Left hindlimb (tissue), 1 donor: Measurements from ENCODE around the gene UBXN4.
A peak's percentile ranks its signal among the peaks of the same experiment; 100 is the strongest.
"Not testable (repeated sequence)": the region's sequence is repeated elsewhere in the genome, so short reads cannot be mapped to it uniquely, and the experiment has no call there.

Experiments used
- DNase-seq: peaks from one replicate; pipeline ENCODE4 v3.0.0-alpha.2; 2018

UBXN4 gene

GRCh38 chr2:135768863-135769262, 27.2 kb downstream of the UBXN4 start:
- DNase-seq: no peak

DNA sequence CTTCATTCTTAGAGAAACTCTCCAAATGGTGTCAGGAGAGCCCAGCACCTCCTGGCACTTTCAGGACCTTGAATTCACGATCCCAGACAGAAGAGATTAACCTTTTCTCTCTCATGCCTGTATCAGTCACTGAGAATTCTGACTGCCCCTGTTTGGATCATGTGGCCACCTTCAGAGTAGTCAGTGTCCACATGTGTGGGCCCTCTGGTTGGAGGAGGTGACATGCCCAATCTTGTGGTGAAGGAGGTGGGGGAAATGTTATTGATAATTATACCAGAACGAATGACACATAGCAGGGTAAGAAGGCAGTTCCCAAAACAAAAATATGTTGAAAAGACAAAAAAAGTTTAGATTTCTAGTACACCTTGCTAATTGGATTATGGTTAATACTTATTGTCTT, 31.7 kb downstream of the UBXN4 start:
- DNase-seq: no peak

- no peak for DNase-seq
These were observed 32.3 kb downstream of the UBXN4 start for GRCh38 chr2:135773917-135774316.

GRCh38 chr2:135775420-135775819, 33.8 kb downstream of the UBXN4 start:
- no peak for DNase-seq

- DNase-seq: no peak
These were observed 34.7 kb downstream of the UBXN4 start for GRCh38 chr2:135776367-135776766.

DNA sequence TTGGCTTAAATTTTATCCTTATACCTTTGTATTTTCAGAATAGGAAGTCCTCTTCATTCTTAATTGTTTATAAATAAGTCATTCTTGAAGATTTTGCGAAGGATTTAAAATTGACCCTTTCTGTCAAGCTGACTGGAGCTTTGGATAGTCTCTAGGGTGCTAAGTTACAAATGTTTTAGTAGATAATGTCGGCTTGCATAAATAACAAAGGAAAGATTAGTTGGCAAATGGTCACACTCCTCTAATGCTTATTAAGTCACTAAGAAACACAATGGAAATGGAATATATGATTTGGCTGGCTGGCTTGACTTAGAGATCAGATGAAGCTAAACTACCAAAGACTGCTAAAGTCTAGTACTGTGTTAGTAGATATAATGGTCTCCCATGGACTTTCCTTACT, 40.6 kb downstream of the UBXN4 start:
- no peak for DNase-seq

DNA sequence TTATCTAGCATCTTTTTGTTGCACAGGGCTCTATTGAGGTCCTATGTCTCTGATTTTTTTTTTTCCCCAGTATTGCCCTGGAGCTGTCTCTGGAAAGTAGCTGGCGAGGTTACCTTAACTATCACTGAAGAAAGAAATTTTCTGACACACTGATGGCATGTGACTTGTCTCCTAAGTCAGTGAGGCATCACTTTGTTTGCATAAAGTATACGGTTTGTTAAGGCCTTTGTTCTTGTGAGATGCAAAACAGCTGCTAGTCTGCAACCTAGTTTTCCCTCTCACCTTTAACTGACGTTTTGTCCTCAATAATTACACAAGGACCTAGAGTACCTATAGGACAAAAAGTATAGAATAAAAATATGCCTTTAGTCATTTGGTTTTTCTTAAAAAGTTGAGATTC, 41.8 kb downstream of the UBXN4 start:
- DNase-seq: no peak

DNA sequence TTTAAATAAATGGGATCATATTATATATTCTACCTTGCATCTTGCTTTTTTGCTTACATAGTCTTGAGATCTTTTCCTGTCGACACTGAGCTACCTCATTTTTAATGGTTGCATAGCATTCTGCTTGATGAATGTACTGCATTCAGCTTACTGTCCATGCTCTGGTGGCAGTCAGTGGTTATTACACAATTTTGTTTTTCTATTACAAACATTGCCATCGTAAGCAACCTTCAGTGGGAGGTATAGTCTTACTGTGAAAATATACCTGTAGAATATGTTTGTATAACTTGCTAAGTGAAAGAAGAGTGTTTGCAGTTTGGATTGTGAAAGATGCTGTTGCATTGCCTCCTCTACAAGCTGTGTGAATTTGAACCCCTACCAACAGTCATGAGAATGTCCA, 43.4 kb downstream of the UBXN4 start:
- no peak for DNase-seq

GRCh38 chr2:135786823-135787222, 45.2 kb downstream of the UBXN4 start:
- no peak for DNase-seq

DNA sequence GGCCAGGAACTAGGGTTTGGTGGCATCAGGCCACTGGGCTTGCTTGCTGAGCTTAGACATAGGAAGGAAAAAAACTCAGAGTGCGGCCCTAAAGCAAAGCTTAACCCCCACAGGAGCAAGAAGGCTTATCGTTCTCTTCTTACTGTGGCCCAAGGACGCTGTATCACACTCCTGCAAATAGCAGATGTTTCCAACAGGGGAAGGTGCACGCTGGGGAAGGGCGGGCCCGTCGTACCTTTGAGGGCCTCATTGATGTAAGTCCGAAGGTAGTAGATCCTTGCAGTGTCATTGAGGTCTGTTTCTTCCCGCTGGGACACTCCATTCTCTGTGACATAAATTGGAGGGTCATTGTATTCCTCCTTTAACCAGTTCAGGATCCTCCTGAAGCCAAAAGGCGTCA, 48.8 kb downstream of the UBXN4 start:
- DNase-seq: no peak

DNA sequence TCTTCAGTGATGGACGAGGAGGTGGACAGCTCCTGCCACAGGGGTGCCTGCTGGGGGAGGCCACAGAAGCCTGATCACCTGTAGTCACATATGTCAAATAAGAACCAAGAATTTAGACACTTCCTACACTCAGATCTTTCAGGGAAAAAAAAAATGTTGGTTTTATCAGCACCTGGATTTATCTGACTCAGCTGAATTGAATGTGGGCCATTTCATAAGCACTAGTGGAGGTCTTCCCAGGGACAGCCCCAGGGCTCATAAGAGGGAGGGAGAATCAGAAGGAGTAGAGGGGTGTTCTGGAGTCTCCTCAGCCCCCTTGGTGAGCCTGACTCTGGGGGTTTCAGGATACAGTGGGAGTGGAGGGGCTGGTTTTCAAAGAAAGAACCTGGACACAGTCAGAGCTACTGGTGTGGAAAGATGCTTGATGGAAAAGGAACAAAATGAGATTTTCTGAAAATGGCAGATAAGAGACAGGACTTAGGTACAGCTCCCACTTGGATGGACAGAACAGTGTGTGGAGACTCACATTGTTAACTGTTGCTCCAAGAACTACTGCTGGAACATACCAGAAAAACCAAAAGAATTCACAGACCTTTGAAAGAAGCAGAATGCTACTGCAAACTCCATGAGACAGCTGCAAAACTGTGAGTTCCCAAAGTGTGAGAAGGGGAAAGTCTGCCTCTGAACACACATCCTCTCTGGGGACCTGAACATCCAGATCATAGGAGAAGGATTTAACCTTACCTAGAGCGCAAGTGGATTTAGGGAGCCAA, 49.9 kb downstream of the UBXN4 start:
- no peak for DNase-seq

DNA sequence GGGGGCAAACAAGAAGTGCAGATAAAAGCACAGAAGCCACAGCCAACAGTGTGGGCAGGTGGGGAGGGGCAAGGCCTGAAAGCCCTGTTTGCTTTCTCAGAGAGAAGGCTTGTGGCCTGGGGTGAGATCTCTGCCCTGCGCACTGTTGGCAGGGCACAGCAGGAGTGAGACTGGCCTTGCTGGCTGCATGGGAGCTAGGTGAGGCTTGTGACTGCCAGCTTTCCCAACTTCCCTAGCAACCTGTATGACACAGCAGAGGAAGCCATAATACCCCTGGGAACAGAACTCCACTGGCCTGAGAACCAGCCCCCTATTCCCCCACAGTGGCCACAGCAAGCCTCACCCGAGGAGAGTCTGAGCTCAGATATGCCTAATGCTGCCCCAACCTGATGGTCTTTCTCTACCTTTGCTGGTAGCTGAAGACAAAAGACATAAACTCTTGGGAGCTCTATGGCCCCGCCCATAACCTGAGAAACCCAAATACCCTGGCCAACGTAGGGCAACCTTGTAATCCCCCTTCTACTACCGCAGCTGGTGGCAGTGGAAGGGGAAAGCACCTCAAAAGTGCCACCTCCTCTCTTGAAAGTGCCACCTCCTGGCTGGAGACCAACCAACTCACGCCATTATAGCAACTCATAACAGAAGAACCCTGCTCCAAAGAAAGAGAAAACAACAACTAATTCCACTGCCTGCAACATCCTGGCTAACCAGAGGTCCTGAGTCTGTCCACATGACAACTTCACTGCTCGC, 50.9 kb downstream of the UBXN4 start:
- DNase-seq: no peak

DNA sequence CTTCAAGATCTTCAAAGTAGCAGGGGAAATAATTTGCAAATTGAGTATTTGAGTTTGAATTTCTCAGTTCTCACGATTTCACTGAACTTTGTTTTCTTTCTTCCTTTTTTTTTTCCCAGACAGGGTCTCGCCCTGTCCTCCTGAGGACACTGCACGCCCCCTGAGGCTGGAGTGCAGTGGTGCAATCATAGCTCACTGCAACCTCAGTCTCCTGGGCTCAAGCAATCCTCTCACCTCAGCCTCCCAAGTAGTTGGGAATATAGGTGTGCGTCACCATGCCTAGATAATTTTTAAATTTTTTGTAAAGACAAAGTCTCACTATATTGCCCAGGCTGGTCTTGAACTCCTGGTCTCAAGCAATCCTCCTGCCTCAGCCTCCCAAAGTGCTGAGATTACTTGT, 54.0 kb downstream of the UBXN4 start:
- DNase-seq: not testable (repeated sequence)

DNA sequence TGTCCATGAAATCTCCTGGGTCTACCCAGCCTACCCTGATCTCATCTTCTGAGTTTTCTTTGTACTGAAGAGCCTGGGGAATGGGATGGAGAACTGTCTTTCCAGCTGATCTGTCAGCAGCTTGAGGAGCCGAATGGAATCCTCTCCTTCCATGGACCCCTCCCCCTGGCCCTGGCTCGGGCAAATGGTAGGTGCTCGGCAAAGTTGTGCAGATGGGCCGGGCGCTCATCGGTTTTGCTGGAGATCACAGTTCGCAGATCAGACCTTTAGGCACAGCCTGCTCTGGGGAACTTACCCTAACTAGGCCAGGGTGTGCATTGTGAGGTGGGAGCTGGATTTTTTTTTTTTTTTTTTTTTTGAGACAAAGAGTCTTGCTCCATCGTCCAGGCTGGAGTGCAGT, 55.0 kb downstream of the UBXN4 start:
- DNase-seq: no peak

- DNase-seq: peak; percentile 49
These were observed 56.0 kb downstream of the UBXN4 start for GRCh38 chr2:135797497-135798274.

- DNase-seq: no peak
These were observed 56.6 kb downstream of the UBXN4 start for GRCh38 chr2:135798275-135798705.

GRCh38 chr2:135798762-135799161, 57.1 kb downstream of the UBXN4 start:
- no peak for DNase-seq

- DNase-seq: no peak
These were observed 58.1 kb downstream of the UBXN4 start for GRCh38 chr2:135799738-135800137.

DNA sequence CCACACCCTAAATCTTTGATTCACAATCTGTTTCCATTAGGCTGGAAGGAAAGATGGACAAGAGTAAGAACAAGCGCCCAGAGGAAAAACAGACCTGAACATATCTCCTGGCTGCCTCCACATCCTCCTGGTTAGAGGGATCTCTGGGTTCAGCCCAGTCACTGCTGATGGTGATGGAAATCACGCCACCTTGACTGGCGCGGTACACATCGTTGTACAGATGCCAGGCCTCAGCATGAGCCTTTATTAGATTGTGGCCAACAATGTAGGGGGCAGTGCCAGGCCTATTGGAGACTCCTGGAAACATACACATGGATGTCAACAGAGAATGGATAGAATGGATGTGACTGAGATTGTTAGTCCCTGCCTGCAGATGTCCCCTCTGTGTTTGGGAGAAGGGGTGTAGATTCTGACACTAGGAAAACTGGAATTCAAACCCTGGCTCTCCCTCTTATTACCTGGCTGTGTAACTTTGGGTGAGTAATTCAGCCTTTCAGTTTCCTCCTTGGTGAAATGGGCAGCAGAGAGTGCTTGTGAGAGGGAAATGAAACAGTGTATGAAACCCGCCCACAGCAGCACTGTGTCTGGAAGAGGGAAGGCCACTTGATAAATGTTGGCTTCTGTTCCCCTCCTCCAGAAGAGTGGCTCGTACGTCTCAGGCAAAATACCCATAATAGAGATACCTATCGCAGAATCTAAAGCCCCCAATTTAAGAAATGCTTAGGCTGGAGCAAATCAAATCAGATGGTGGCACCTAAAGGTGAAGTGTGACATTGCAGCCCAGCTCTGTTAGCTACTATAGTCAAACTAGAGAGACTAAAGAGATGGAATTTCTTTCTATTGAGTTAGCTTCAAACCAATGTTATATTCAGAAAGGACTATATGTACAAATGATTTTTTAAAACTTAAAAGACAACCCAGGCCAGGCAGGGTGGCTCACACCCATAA, 59.1 kb downstream of the UBXN4 start:
- DNase-seq: no peak

GRCh38 chr2:135802350-135802749, 60.7 kb downstream of the UBXN4 start:
- no peak for DNase-seq

GRCh38 chr2:135803278-135803677, 61.6 kb downstream of the UBXN4 start:
- no peak for DNase-seq

DNA sequence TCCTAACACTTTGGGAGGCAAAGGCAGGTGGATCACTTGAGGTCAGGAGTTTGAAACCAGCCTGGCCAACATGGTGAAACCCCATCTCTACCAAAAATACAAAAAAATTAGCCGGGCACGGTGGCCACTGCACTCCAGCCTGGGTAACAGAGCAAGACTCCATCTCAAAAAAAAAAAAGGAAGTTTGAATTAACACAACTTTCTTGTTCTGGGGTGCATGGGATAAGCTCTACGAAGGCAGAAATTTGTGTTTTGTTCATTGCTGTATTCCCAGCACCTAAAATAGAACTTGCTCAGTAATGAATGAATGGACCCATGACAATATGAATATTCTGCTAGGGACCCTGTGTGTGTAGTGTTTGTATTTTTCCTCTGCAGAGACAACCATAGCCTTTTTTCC, 66.2 kb downstream of the UBXN4 start:
- DNase-seq: not testable (repeated sequence)
